ENCODE measurements around the gene GEMIN7. TPM values are rescaled to one million over a fixed set of nuclear protein-coding genes. Genes with fewer than 3 reads are reported as not detected.
A peak's percentile ranks its signal among the peaks of the same experiment; 100 is the strongest.

GEMIN7 gene
- total and polyA plus RNA-seq, 2 of the 13 experiments (the other 11 are each of a cell fraction or from before 2014, with no cell fraction given) = 24.1 to 30.6 TPM

- no peak for TF ChIP-seq ZBTB34 (CRISPR knock-in tag; IDR thresholded peaks at IDR 0.05)
- 0 out of 2 replicates have a peak, but pooled peaks have one; percentile 62 for TF ChIP-seq ZNF503 (CRISPR knock-in tag; IDR thresholded peaks at IDR 0.05)
- TF ChIP-seq ZNF800 (CRISPR knock-in tag; IDR thresholded peaks at IDR 0.05) = no peak
- no peak for TF ChIP-seq ZKSCAN1 (IDR thresholded peaks at IDR 0.05; ENCODE audit: low read length)
- no peak for TF ChIP-seq CERS6 (CRISPR knock-in tag; IDR thresholded peaks at IDR 0.05)
- no peak for TF ChIP-seq ADNP (CRISPR knock-in tag; IDR thresholded peaks at IDR 0.05)
- TF ChIP-seq ATM (IDR thresholded peaks at IDR 0.05; ENCODE audit: borderline replicate concordance) = no peak
- peak; percentile 79; the same call in 1 of the 2 replicates for TF ChIP-seq ZNF232 (CRISPR knock-in tag; IDR thresholded peaks at IDR 0.05; ENCODE audit: borderline replicate concordance)
- peak; percentile 86 for TF ChIP-seq KDM5A (IDR thresholded peaks at IDR 0.05; ENCODE audit: borderline replicate concordance, low read length)
- TF ChIP-seq ZFP41 (CRISPR knock-in tag; IDR thresholded peaks at IDR 0.05; ENCODE audit: borderline replicate concordance) = no peak
- TF ChIP-seq RERE (CRISPR knock-in tag; IDR thresholded peaks at IDR 0.05; ENCODE audit: low read depth) = no peak
- TF ChIP-seq ZFYVE20 (CRISPR knock-in tag; IDR thresholded peaks at IDR 0.05; ENCODE audit: borderline replicate concordance, low read depth) = no peak
- no peak for TF ChIP-seq FOSL1 (CRISPR knock-in tag; IDR thresholded peaks at IDR 0.05; ENCODE audit: borderline replicate concordance)
- TF ChIP-seq HDAC6 (IDR thresholded peaks at IDR 0.05; ENCODE audit: low read depth, low read length) = no peak
- TF ChIP-seq ZNF780A (CRISPR knock-in tag; IDR thresholded peaks at IDR 0.05) = no peak
Observed at GRCh38 chr19:45038931-45039893, 39.8 kb upstream of the GEMIN7 start, which contains the start of gene CLASRP (continued).
